Endothelial cell (in vitro differentiated cells): Measurements from ENCODE around the gene NOL4L. TPM values are rescaled to one million over a fixed set of nuclear protein-coding genes. Genes with fewer than 3 reads are reported as not detected.
A peak's percentile ranks its signal among the peaks of the same experiment; 100 is the strongest.

Experiments
- DNase-seq: peaks from one replicate; pipeline ENCODE4 v3.0.0; 2021; ENCODE audit warnings: low spot score
- H3K27ac Mint-ChIP-seq: one replicate; pipeline ENCODE4 v1.8.0; 2021; ENCODE audit warnings: mixed read lengths, inconsistent platforms; ENCODE audit not compliant: unreplicated experiment
- H3K27me3 Mint-ChIP-seq: one replicate; pipeline ENCODE4 v1.8.0; 2021; ENCODE audit warnings: mild to moderate bottlenecking, moderate library complexity, mixed read lengths, inconsistent platforms; ENCODE audit not compliant: unreplicated experiment
- H3K36me3 Mint-ChIP-seq: one replicate; pipeline ENCODE4 v1.8.0; 2021; ENCODE audit warnings: mild to moderate bottlenecking, low read depth, mixed read lengths, inconsistent platforms; ENCODE audit not compliant: unreplicated experiment
- H3K4me1 Mint-ChIP-seq: one replicate; pipeline ENCODE4 v1.8.0; 2021; ENCODE audit warnings: mild to moderate bottlenecking, mixed read lengths, inconsistent platforms; ENCODE audit not compliant: unreplicated experiment
- H3K4me3 Mint-ChIP-seq: one replicate; pipeline ENCODE4 v1.8.0; 2021; ENCODE audit warnings: mild to moderate bottlenecking, mixed read lengths, inconsistent platforms; ENCODE audit not compliant: unreplicated experiment
- H3K9me3 Mint-ChIP-seq: one replicate; pipeline ENCODE4 v1.8.0; 2021; ENCODE audit warnings: mixed read lengths, inconsistent platforms; ENCODE audit not compliant: unreplicated experiment
- CTCF ChIP-seq: fragments of 200-600 bp; sonication (generic); IDR thresholded peaks from one replicate; pipeline ENCODE4 v1.5.0; 2021; ENCODE audit warnings: antibody characterized with exemption; ENCODE audit not compliant: unreplicated experiment
- total RNA-seq: library from RNA; stranded (reverse); fragmentation: NEBNext Ultra II Directional; extraction: Animal tissue kit (Norgen Biotek cat#: 25700); gene quantifications from one replicate; pipeline ENCODE4 v1.2.1, GENCODE V29; 2021; ENCODE audit not compliant: unreplicated experiment

NOL4L gene
- total RNA-seq, 1 donor from 2014 or later: 150 TPM

- DNase-seq: no peak
- H3K4me3 Mint-ChIP-seq: peak overlapping the region; percentile 29
- no peak for TF ChIP-seq CTCF
- H3K27me3 Mint-ChIP-seq: peaks cover 24% of the 10 kb centered on the region
- H3K36me3 Mint-ChIP-seq: peaks cover 26% of the 10 kb centered on the region
- H3K9me3 Mint-ChIP-seq: no peaks in the 10 kb centered on the region
- peak overlapping the region; percentile 96 for H3K27ac Mint-ChIP-seq
- peaks cover 74% of the 10 kb centered on the region for H3K4me1 Mint-ChIP-seq
These were observed 67.6 kb downstream of the NOL4L start for GRCh38 chr20:32517518-32517873.

- peaks cover 30% of the 10 kb centered on the region for H3K36me3 Mint-ChIP-seq
- peaks cover 28% of the 10 kb centered on the region for H3K27me3 Mint-ChIP-seq
- TF ChIP-seq CTCF: no peak
- H3K4me1 Mint-ChIP-seq: peaks cover 81% of the 10 kb centered on the region
- H3K9me3 Mint-ChIP-seq: no peaks in the 10 kb centered on the region
- H3K27ac Mint-ChIP-seq: peak overlapping the region; percentile 96
- H3K4me3 Mint-ChIP-seq: no peak overlapping the region
- peak; percentile 76 for DNase-seq
These were observed 68.3 kb downstream of the NOL4L start for GRCh38 chr20:32516583-32517517.

- Mint-ChIP-seq H3K9me3 (no peaks in the 10 kb centered on the region), H3K4me3 (peak overlapping the region; percentile 81), H3K36me3 (peaks cover 27% of the 10 kb centered on the region), H3K4me1 (peaks cover 82% of the 10 kb centered on the region), H3K27me3 (peaks cover 28% of the 10 kb centered on the region), H3K27ac (peak overlapping the region; percentile 96)
- no peak for DNase-seq
- TF ChIP-seq CTCF: no peak
These were observed 69.5 kb downstream of the NOL4L start for GRCh38 chr20:32515631-32516101.

- Mint-ChIP-seq H3K36me3 (peaks cover 26% of the 10 kb centered on the region), H3K4me1 (peaks cover 88% of the 10 kb centered on the region), H3K27ac (peak overlapping the region; percentile 96), H3K27me3 (peaks cover 30% of the 10 kb centered on the region), H3K4me3 (peak overlapping the region; percentile 81), H3K9me3 (no peaks in the 10 kb centered on the region)
- TF ChIP-seq CTCF: no peak
- no peak for DNase-seq
These were observed 70.4 kb downstream of the NOL4L start for GRCh38 chr20:32514760-32515159.
